Fibroblast of lung (primary cell): ENCODE results near the gene KIAA1671.

Source experiments
- EZH2 ChIP-seq: IDR thresholded peaks from 2 replicates; pipeline ENCODE4 v1.5.1; 2012; ENCODE audit warnings: low read length, control low read depth, mild to moderate bottlenecking; ENCODE audit errors: missing control alignments
- TF ChIP-seq, protein P1 (sequence below), 2 donors: IDR thresholded peaks in 1 of 2; conservative IDR thresholded peaks in 1 of 2; 1 replicate in 1 of 2; 2 replicates in 1 of 2; pipeline ENCODE4 v1.5.1; 2011 to 2012; ENCODE audit warnings: low read length in 2 of 2, control low read depth in 1 of 2, inconsistent platforms in 1 of 2, low read depth in 1 of 2, mild to moderate bottlenecking in 1 of 2

DNA sequence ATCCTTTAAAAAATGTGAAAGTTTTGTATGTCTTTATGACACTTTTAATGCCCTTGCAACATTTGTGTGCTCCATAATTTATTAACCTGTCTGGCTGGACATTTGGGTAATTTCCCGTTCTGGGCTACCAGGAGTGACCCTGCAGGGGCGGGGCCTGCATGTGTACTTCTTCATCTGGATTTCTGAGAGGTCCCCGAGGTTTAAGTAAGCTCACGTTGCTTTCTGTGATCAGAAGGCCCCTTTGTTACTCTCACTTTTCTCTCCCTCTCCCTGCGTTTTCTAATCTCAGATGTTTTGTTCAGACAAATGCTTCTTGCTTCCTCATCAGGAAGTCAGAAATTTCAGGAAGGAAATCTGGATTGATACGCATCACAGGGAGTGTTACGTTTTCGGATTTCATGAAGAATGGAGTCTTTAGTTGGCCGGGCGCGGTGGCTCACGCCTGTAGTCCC lies 168.3 kb downstream of the KIAA1671 start:
- TF ChIP-seq, protein P1, sequence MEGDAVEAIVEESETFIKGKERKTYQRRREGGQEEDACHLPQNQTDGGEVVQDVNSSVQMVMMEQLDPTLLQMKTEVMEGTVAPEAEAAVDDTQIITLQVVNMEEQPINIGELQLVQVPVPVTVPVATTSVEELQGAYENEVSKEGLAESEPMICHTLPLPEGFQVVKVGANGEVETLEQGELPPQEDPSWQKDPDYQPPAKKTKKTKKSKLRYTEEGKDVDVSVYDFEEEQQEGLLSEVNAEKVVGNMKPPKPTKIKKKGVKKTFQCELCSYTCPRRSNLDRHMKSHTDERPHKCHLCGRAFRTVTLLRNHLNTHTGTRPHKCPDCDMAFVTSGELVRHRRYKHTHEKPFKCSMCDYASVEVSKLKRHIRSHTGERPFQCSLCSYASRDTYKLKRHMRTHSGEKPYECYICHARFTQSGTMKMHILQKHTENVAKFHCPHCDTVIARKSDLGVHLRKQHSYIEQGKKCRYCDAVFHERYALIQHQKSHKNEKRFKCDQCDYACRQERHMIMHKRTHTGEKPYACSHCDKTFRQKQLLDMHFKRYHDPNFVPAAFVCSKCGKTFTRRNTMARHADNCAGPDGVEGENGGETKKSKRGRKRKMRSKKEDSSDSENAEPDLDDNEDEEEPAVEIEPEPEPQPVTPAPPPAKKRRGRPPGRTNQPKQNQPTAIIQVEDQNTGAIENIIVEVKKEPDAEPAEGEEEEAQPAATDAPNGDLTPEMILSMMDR (conservative IDR thresholded peaks at IDR 0.05 in 1 of 2, IDR thresholded peaks at IDR 0.05 in 1 of 2; ENCODE audit: low read depth in 1 of 2, low read length in 2 of 2) = no peak
- no peak for TF ChIP-seq EZH2
